ENCODE results near the gene PVR.

PVR gene

DNA sequence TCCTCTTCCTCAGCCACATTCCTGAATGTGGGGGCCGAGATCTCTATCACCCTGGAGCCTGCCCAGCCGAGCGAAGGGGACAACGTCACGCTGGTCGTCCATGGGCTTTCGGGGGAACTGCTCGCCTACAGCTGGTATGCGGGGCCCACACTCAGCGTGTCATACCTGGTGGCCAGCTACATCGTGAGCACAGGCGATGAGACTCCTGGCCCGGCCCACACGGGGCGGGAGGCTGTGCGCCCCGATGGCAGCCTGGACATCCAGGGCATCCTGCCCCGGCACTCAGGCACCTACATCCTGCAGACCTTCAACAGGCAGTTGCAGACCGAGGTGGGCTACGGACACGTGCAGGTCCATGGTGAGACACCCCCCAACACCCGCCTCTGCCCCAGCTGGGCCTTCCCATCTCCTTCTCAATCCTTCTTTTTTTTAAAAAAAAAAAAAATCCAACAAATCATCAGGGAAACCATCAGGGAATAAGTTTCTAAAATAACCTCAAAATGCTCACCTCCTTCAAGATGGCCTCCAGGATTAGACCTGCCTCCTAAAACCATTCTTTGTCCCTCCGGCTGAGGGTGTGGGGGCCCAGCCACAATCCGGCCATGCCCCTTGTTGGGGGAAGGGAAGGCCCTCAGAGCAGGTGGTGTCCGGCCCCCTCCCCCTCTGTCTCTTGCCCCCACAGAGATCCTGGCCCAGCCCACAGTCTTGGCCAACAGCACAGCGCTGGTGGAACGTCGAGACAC is 59.8 kb downstream of the PVR start (continued):
- TF ChIP-seq, protein P1, sequence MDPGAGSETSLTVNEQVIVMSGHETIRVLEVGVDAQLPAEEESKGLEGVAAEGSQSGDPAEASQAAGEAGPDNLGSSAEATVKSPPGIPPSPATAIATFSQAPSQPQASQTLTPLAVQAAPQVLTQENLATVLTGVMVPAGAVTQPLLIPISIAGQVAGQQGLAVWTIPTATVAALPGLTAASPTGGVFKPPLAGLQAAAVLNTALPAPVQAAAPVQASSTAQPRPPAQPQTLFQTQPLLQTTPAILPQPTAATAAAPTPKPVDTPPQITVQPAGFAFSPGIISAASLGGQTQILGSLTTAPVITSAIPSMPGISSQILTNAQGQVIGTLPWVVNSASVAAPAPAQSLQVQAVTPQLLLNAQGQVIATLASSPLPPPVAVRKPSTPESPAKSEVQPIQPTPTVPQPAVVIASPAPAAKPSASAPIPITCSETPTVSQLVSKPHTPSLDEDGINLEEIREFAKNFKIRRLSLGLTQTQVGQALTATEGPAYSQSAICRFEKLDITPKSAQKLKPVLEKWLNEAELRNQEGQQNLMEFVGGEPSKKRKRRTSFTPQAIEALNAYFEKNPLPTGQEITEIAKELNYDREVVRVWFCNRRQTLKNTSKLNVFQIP (CRISPR knock-in tag; IDR thresholded peaks at IDR 0.05; ENCODE audit: borderline replicate concordance, low read depth): no peak
- TF ChIP-seq ESRRG (CRISPR knock-in tag; IDR thresholded peaks at IDR 0.05) (no peak), ZNF70 (CRISPR knock-in tag; IDR thresholded peaks at IDR 0.05) (no peak), ZFP30 (CRISPR knock-in tag; IDR thresholded peaks at IDR 0.05) (no peak), BACH2 (CRISPR knock-in tag; IDR thresholded peaks at IDR 0.05; ENCODE audit: borderline replicate concordance) (no peak)

- no peak for ATAC-seq
- TF ChIP-seq TCF4 (CRISPR knock-in tag; IDR thresholded peaks at IDR 0.05; ENCODE audit: borderline replicate concordance): no peak
- no peak for TF ChIP-seq OSR1 (CRISPR knock-in tag; IDR thresholded peaks at IDR 0.05)
- no peak for TF ChIP-seq SNAI2 (CRISPR knock-in tag; IDR thresholded peaks at IDR 0.05)
- TF ChIP-seq ZFP3 (CRISPR knock-in tag; IDR thresholded peaks at IDR 0.05): no peak
- no peak for TF ChIP-seq ZNF70 (CRISPR knock-in tag; IDR thresholded peaks at IDR 0.05)
- TF ChIP-seq PATZ1 (CRISPR knock-in tag; IDR thresholded peaks at IDR 0.05; ENCODE audit: borderline replicate concordance): no peak
Measured at GRCh38 chr19:44704982-44705381, 61.3 kb downstream of the PVR start.

DNA sequence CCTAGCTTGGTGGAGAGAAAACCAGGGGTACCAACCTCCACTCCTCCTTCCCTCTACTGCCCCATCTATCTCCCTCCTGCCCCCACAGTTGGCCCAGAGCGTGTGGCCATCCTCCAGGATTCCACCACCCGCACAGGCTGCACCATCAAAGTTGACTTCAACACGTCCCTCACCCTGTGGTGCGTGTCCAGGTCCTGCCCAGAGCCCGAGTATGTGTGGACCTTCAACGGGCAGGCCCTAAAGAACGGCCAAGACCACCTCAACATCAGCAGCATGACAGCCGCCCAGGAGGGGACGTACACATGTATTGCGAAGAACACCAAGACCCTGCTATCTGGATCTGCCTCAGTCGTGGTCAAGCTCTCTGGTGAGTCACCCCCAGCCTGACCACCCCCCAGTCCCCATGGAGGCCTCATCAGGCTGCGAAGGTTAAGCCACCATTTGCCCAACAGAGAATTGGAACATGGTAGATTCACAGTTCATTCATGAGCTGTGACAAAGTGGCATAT is 61.8 kb downstream of the PVR start:
- no peak for ATAC-seq
- TF ChIP-seq OSR1 (CRISPR knock-in tag; IDR thresholded peaks at IDR 0.05) (no peak), TOX (CRISPR knock-in tag; IDR thresholded peaks at IDR 0.05; ENCODE audit: borderline replicate concordance) (no peak), ISL1 (CRISPR knock-in tag; IDR thresholded peaks at IDR 0.05) (no peak), RARB (CRISPR knock-in tag; IDR thresholded peaks at IDR 0.05) (no peak), TCF4 (CRISPR knock-in tag; IDR thresholded peaks at IDR 0.05; ENCODE audit: borderline replicate concordance) (no peak), ZNF70 (CRISPR knock-in tag; IDR thresholded peaks at IDR 0.05) (no peak), ZNF8 (CRISPR knock-in tag; IDR thresholded peaks at IDR 0.05) (no peak), ESRRG (CRISPR knock-in tag; IDR thresholded peaks at IDR 0.05) (no peak), CREB5 (CRISPR knock-in tag; IDR thresholded peaks at IDR 0.05; ENCODE audit: low read depth) (no peak), PATZ1 (CRISPR knock-in tag; IDR thresholded peaks at IDR 0.05; ENCODE audit: borderline replicate concordance) (no peak), CSDC2 (CRISPR knock-in tag; IDR thresholded peaks at IDR 0.05) (no peak), ZFP3 (CRISPR knock-in tag; IDR thresholded peaks at IDR 0.05) (no peak), PPARA (CRISPR knock-in tag; IDR thresholded peaks at IDR 0.05; ENCODE audit: borderline replicate concordance) (no peak), ZNF565 (CRISPR knock-in tag; conservative IDR thresholded peaks at IDR 0.05; ENCODE audit: low read depth) (no peak)
- TF ChIP-seq, protein P1 (CRISPR knock-in tag; IDR thresholded peaks at IDR 0.05; ENCODE audit: borderline replicate concordance, low read depth): no peak

All from SK-N-SH treated with all-trans-retinoic acid at 6 μM for 48 hours (cell line).